GM18867 (cell line): Measurements from ENCODE around the gene LEMD3.

ENCODE experiments used
- ATAC-seq: cut with Tn5 transposase; IDR thresholded peaks from one replicate; pipeline ENCODE4 v1.9.1; 2021; ENCODE audit warnings: mild to moderate bottlenecking, moderate library complexity; ENCODE audit not compliant: unreplicated experiment

LEMD3 gene

GRCh38 chr12:65168681-65169319 lies 583 bp upstream of the LEMD3 start:
- peak; percentile 9 for ATAC-seq

- ATAC-seq = peak; percentile 47
Measured at GRCh38 chr12:65170209-65170881, 962 bp downstream of the LEMD3 start.

- no peak for ATAC-seq
Measured at GRCh38 chr12:65171073-65171472, 1.7 kb downstream of the LEMD3 start.

- no peak for ATAC-seq
Measured at GRCh38 chr12:65171870-65172269, 2.5 kb downstream of the LEMD3 start.

GRCh38 chr12:65175385-65175784 lies 6.0 kb downstream of the LEMD3 start:
- ATAC-seq = no peak

- no peak for ATAC-seq
Measured at GRCh38 chr12:65182012-65182739, 12.8 kb downstream of the LEMD3 start.

GRCh38 chr12:65184176-65184857 lies 14.9 kb downstream of the LEMD3 start:
- ATAC-seq = no peak

- no peak for ATAC-seq
Measured at GRCh38 chr12:65184858-65185229, 15.5 kb downstream of the LEMD3 start.

GRCh38 chr12:65187665-65188064 lies 18.3 kb downstream of the LEMD3 start:
- no peak for ATAC-seq

GRCh38 chr12:65188179-65188701 lies 18.9 kb downstream of the LEMD3 start:
- ATAC-seq = peak; percentile 40

- peak; percentile 98 for ATAC-seq
Measured at GRCh38 chr12:65189028-65189718, 19.8 kb downstream of the LEMD3 start.

GRCh38 chr12:65192963-65193516 lies 23.7 kb downstream of the LEMD3 start:
- no peak for ATAC-seq

GRCh38 chr12:65194949-65195348 lies 25.6 kb downstream of the LEMD3 start:
- ATAC-seq = no peak

- no peak for ATAC-seq
Measured at GRCh38 chr12:65195387-65196055, 26.1 kb downstream of the LEMD3 start.

- no peak for ATAC-seq
Measured at GRCh38 chr12:65196762-65197567, 27.6 kb downstream of the LEMD3 start.

GRCh38 chr12:65199604-65200003 lies 30.2 kb downstream of the LEMD3 start:
- ATAC-seq = no peak

GRCh38 chr12:65200007-65200665 lies 30.8 kb downstream of the LEMD3 start:
- no peak for ATAC-seq

- no peak for ATAC-seq
Measured at GRCh38 chr12:65203376-65203775, 34.0 kb downstream of the LEMD3 start.
